GM12872 (cell line): Measurements from ENCODE around the gene GALT.

ENCODE experiments used
- CTCF ChIP-seq: IDR thresholded peaks from 3 replicates; pipeline ENCODE4 v1.5.1; 2011; ENCODE audit warnings: low read depth, mild to moderate bottlenecking, low read length, moderate library complexity; ENCODE audit not compliant: insufficient read depth

Gene GALT

DNA sequence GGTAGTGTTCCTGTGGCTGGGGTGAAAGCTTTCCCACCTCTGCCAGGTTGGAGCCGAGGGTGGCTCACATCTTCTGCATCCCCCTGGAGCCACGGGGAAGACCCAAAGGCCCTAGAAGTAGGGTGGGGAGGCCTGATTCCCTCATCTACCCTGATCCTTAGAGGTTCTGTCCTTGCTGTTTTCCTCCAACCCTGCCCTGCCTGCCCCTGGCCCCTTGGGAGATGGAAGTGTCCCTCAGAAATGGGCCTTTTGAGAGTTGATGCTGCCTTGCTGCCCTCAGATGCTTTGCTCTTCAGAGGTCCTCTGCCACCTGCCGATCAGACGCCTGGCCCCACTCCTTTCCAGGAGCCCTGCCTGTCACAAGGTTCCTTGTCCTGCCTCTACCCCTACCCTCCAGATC lies 38.3 kb downstream of the GALT start:
- TF ChIP-seq CTCF, result no peak

DNA sequence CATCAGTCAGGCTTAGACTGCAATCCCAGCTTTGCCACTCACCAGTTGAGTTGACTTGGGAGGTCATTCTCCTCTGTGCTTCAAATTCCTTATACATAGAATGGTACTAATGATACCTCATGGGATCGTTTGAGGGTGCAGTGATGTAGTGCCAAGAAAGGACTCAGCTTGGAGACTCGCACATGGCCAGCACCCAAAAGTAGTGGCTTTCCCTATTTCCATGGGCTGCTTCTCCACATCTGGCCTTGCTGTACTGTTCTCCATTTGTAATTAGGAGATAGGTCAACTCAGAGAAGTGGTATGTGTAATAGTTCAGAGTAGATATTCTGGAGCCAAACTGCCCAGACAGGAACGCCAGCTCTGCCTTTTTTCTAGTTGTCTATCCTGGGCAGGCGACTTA lies 39.1 kb downstream of the GALT start:
- no peak for TF ChIP-seq CTCF

GRCh38 chr9:34686231-34686630 lies 39.8 kb downstream of the GALT start:
- TF ChIP-seq CTCF, result no peak

DNA sequence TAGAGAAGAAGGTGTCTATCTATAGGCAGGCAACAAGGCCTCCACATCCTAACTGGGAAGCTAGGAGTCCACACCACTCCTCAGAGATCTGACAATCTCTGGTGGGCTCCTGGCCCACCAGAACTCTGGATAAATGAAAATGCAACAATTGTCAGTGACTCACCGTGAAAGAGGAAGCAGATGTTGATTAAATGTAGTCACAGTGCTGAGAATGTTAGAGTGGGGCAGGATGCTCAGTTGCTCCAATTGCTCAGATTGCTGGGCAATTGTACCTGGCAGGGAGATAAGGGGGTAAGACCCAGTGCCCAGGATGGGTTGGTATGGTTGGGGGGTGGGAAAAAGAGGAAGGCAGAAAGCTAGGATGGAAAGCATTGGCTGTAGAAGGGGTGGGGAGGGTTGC lies 40.3 kb downstream of the GALT start:
- TF ChIP-seq CTCF, result no peak

GRCh38 chr9:34687276-34688030 lies 41.0 kb downstream of the GALT start:
- no peak for TF ChIP-seq CTCF

- TF ChIP-seq CTCF, result no peak
These were observed 42.0 kb downstream of the GALT start for GRCh38 chr9:34688329-34689115.

DNA sequence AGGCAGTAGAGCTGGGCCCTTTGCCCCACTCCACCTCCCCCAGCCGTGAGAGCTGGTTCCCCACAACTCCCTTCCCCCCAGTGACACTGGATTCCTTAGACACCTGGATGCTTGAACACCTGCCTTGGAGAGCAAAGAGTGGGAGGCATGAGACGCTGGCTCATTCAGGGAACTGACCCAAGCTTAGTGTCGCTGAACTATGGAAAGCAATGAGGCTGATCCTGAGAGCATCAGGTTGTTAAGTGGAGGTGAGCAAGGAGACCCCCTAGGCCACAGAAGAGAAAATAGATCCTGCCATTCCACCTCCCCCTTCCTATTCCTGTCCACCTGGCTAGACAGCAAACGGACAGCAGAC lies 42.6 kb downstream of the GALT start:
- TF ChIP-seq CTCF, result no peak
